HG02870 (cell line): ENCODE results near the gene CACNA1C.

Experiments used
- ATAC-seq: cut with Tn5 transposase; IDR thresholded peaks from one replicate; pipeline ENCODE4 v1.9.1; 2021; ENCODE audit warnings: mild to moderate bottlenecking, moderate library complexity; ENCODE audit not compliant: unreplicated experiment

CACNA1C gene

DNA sequence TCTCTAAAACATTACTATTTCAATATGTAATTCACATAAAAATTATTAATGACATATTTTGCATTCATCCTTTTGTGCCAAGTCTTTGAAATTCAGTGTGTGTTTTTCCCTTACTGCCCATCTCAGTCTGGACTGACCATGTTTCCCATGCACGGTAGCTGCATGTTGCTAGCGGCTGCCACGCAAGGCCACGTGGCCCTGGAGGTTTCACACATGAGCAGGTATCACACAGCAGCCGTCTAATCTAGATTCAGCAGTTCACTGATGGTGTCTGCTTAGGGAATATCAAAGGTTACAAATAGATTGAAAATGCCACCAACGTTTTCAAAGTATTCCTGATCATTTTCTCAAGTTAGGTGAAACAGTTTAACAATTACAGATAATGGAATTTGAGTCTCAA, 507.1 kb downstream of the CACNA1C start:
- no peak for ATAC-seq

DNA sequence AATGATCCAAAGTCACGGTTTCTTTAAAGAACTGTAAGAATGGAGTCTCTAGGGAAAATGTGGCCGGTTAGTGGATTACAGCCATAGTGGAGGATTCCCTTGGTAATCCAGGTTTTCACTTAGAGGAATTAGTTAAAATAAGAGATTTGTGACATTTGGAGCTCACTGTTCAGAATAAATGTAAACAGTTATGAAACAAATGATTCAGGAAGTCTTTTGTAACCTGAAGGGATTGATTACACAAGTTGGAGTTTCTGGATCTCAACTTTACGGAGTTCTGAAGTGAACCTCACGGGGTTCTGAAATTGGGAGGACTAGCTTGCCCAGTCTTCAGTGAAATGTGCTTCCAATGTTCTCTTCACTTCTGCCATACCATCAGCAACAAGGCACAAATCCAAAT, 507.6 kb downstream of the CACNA1C start:
- ATAC-seq: no peak

DNA sequence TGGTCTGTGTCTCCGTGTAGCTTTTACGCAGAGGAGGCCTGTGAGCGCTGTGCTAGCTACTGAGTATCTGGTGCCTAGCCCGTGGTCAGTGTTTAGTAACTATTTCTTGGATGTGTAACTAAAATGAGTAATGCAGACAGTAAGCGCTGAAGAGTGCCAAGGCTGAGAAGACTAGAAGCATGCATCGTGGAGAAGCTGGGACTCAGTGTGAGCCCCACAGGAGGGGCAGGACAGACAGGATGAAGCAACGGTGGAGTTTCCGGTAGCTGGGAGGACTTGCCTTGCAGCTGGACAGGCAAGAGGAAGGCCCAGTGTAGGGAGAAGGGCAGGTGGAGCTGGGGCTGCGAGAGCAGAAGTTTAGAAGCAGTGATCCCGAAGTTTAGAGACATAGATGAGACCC, 508.6 kb downstream of the CACNA1C start:
- ATAC-seq: no peak

DNA sequence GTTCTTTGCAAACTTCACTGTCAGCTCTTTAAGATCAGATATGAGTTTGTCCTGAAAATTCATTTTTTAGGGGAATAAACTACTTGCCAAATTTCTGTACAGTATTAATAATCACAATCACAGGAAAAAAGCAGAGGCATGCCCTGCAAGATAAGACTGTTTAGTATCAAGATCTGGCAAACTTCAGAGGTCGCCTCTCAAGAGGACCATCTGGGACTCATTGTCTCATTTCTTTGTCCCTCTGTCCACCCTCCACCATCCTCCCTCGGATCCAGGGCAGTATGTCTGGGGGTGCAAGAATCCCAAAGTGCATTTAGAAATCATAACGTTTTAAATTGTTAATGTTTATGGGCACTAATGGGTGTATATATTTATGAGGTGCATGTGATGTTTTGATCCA, 509.6 kb downstream of the CACNA1C start:
- ATAC-seq: no peak

DNA sequence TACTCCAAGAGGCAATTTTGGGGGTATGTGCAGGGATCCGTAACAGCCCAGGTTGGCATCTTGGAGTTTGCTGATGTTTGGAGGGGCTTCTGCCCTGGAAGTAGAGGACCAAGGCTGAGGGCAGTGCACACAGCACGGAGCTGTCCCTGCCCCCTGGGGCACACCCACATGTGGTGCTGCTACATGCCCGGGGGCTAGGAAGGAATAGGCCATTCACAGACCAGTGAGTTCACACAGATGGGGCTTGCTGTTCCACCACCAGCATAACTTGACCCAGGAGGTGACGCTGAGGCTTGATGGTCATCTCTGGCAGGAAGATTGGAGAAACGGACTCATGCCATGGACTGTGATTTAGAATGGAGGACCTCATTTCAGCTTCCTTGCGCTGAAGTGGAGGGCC, 510.9 kb downstream of the CACNA1C start:
- ATAC-seq: no peak

DNA sequence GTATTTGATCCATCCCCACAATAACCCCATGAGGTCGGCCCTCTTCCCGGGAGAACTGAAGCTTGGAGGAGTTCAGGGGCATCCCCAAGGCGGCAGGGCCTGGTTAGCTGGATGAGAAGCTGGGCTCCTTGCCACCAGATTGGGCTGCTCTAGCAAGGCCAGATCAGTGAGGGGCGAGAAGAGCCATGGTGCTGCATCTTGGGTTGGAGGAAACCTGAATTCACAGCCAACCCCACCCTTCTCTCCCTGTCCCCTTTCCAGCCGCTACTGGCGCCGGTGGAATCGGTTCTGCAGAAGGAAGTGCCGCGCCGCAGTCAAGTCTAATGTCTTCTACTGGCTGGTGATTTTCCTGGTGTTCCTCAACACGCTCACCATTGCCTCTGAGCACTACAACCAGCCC, 513.4 kb downstream of the CACNA1C start:
- ATAC-seq: no peak

DNA sequence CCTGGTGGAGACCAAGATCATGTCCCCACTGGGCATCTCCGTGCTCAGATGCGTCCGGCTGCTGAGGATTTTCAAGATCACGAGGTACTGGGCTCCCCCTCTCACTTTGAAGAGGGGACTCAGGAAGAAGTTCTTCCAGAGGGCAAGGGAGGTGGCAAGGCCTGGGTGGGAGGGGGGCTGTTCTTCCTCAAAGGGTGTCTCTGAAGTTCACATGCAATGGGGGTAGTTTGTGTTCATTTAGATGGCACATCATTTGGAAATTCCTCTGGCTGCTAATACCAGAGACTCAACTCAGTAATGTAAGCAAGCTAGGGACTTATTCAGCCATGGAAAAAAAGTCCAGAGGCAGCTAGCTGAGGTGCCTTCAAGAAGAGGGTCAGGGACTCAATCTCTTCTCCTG, 514.9 kb downstream of the CACNA1C start:
- ATAC-seq: no peak

DNA sequence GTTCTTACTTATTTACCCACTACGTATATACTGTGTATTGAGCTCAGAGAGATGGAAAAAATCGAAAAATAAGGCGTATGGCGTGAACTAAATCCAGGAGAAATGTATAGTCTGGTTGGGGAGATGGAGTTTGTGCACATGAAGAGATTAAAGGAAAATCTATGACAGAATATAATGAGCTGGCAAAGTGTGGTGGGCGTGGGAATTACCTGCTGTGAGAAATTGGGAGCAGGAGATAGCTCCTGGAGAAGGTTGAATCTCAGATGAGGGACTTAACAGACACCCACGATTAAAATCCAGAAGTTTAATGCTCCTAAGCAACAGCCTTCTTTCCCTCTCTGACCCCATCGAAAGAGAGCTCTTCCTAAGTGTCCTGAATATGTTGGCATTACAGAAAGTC, 517.8 kb downstream of the CACNA1C start:
- no peak for ATAC-seq

DNA sequence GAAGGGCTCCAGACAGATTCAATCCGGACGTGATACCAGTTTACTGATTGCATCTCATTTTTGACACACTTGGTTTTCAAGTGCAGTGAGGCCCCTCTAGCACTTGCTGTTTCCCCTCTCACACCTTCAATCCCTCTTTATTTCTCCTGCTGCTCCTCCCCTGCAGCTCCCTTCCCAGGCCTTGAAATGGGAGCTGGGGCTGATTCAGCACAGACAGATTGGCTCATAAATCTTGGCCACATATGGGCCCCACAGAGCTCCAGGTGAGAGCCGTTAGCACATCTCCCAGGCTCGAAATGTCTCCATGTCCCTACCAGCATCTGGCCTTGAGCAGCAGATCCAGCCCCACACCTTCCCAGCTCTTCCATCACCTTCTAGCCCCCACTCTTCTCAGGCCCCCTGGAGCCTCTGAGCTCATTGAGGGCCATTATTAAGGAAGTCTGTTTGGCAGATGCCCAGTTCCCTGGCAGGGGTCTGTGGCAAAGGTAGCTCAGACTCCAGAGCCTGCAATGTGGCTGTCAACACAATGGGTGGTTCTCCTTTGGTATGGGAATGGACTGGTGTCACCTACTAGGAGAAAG, 521.7 kb downstream of the CACNA1C start:
- ATAC-seq: no peak

DNA sequence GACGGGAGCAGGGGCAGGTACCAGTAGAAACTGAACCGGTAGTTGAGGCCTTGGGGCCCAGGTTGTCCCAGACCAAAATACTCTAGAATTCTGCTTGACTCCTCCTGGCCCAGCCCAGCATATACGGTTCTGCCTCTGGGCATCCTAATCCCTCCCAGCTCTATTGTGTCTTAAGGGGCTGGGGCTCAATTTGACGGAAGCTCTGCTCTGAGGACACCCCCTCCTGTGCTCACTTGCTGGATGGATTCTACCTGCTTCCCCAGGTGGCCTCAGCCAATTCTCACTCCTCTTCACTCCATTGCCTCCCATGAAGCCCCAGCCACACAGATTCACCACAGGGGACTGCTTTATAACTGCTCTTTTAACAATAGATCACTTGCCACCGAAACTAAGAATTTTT, 522.5 kb downstream of the CACNA1C start:
- no peak for ATAC-seq

DNA sequence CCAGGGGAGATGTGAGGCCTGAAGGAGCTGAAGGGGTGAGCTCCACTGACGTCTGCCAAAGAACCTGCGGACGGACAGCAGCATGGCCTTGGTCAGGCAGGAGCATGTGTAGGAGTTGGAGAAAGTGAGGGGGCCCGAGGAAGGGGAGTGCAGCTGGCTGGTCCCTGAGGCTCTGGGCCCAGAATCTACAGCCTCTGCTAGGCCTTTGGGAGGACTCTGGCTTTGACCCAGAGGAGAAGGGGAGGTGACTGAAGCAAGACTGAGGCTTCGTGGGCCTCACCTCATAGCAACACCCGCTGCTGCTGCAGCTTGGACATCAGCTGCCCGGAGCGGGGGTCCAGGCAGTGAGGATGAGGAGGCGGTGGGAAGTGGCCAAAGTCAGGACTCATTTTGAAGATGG, 525.4 kb downstream of the CACNA1C start:
- ATAC-seq: no peak

DNA sequence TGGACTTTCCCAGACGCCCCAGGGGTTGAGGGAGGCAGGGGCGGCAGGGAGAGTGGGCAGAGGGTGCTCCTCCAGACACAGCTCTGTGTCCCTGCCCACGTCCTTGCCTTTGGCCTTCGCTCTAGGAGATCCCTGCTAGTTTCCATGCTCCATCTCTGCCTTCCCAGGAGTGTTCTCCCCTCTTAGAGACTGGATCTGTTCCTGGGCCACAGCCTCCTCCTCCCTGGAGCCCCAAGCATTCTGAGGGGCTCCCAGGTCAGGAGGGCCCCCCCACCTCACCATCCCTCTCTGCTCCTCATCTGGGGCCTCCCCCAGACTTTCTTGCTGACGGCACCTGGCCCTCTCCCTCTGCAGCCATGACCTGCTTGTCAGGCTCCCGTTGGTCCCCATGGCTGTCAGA, 526.0 kb downstream of the CACNA1C start:
- ATAC-seq: no peak

DNA sequence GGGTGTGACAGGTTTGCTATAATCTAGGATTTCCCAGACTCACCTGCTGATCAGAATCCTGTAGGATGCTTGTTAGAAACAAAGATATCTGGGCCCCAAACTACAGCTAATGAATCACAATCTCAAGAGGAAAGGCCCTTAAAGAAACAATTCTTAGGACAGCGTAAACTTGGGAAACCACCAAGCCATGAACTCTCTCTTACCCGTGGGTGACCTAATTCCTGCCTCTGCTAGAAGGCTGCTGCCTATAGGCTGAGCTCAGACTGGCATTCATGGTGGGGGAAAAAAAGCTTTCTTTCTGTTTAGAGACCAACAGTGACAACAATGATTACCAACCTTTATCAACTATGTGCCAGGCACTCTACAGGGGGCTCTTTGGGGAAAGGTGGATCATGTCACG, 528.0 kb downstream of the CACNA1C start:
- no peak for ATAC-seq

DNA sequence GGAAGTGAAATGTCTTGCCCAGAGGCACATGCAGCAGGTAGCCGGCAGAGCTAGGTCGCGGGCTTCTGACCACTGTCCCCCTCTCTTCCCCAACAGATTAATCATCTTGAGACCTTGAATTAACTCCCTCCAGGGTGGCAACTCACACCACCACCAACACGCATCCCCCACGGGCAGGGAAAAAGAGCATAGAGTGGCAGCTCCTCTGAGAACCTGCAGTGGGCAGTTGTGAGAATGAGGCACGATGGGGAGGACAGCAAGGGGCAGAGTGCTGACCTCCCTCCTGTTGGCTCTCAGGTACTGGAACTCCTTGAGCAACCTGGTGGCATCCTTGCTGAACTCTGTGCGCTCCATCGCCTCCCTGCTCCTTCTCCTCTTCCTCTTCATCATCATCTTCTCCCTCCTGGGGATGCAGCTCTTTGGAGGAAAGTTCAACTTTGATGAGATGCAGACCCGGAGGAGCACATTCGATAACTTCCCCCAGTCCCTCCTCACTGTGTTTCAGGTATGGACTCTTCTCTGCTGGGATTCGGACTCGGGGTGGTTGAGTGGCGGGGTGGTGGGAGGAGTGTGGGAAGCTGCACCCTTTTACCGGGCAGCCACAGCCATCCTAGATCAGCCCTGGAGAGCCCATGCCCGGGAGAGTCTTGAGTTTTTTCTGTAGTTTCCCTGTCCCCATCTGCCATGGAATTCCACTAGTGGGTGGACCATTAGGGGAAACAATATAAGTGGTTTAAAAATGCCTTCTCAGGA, 528.7 kb downstream of the CACNA1C start:
- no peak for ATAC-seq

DNA sequence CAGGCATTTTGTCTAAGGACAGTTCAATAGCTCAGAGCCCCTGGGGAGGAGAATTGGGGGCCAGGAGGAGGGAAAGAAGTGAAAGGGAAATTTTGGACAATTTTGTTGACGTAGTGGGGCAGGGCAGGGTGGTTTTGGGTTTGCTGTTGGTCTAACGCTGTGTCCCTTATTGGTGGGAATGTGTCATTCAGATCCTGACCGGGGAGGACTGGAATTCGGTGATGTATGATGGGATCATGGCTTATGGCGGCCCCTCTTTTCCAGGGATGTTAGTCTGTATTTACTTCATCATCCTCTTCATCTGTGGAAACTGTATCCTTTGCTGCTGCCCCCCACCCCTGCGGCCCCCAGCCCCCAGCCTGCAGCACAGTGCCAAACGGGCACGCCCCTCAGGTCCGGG, 529.8 kb downstream of the CACNA1C start:
- ATAC-seq: no peak

DNA sequence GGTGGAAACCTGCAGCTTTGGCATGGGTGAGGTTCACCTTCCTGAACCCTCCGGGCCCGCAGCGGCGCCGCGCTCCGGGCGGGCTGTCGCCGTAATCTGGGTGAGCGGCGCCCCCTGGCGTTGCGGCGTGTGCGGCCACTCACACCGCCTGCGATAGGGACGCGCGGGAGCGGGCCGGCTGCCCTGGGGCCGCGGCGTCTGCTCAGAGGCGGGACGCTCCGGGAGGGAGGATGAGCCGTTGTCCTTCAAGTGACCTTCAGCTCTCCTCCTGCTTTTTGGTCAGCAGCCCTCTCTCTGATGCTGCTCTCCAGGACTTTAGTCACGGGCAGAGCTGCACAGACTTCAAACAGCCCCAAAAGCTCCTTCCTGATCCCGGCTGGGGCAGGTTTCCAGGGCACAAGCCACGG, 530.3 kb downstream of the CACNA1C start:
- ATAC-seq: no peak

DNA sequence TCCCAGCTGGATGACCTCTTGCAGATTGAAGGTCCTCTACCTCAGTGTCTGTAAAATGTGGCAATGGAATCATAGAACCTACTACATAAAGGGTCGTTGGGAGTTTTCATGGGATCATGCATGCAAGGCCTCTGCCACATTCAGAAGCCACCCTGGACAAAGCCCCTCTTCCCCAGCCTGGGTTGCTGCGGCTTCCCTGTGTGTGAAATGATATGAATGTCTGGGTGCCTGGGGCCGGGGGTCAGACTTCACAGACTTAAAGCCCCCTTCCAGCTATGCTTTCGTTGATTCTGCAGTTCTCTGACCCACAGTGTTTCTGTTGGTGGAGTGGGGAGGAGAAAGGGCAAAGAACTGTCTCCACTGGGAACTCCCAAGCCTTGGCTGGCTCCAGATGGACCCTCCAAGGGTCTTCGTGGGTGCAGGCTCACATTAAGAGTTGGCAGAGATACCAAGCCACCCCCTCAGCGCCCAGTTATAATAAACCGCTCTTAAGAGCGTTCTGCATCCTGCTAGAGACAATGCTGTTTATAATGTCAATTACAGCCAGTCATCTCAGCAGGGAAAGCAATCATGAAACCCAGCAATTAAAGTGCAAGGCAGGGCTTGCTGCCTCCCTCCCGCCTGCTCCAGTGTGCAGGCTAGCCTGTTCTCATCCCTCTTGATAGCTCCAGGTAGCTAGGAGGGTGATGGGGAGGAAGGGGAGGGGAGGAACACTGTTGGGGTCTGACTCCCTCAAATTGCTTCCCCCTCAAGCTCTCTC, 531.0 kb downstream of the CACNA1C start:
- no peak for ATAC-seq

DNA sequence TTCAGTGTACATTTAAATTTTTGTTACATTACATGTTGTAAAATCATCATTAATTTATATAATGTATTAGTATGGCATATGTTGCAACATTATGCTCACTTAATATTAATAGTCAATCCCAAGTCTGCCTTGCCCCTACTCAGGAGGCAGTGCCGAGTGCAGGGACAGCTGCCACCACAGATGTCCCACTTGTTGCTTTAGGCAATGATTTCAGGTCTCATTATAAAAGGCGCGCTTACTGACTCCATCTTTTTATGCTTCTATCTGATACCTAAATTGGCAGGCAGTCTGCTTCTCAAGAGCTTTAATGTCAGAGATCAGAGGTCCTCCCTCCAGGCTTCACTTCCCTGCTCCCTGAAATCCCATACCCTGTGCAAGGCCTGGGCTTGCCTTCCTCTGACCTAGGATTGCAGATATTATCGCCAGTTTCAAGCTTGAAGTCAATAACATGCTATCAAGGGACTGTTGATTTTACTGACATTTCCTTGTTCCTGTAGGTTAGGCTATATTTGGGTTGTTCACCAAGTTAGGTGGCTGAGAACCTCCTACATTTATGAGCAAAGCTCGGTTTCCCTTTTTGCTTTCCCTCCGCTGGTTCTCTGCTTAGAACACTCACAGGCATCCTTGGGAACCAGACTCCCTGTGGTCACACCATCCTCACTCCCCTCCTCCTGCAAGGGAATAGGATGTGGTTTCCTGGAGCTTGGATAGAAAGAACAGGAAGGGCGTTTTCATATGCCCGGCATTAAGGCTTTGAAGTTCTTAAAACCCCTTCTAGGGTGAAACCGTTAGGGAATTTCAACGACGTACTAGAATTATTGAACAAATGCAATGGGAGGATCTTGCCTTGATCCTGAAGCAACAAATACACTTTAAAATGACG, 533.6 kb downstream of the CACNA1C start:
- no peak for ATAC-seq

DNA sequence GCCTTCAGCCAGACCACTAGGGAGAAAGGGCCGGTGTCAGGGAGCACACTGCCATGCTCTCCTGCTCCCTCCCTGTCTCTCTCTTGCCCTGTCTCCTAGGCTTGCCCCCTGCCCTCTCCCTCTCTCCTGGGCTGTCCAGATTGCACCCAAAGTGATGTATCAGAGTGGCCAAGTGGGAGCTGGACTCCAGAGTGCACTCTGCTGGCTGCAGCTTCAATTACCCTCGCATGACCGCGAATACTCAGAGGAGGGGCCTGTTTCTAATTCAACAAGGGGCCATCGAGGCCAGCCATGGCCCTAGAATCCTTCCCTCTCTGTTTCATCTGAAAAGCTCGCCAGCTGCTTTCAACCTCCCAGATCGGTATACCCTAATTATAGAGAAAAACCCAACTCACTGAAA, 535.6 kb downstream of the CACNA1C start:
- ATAC-seq: no peak

DNA sequence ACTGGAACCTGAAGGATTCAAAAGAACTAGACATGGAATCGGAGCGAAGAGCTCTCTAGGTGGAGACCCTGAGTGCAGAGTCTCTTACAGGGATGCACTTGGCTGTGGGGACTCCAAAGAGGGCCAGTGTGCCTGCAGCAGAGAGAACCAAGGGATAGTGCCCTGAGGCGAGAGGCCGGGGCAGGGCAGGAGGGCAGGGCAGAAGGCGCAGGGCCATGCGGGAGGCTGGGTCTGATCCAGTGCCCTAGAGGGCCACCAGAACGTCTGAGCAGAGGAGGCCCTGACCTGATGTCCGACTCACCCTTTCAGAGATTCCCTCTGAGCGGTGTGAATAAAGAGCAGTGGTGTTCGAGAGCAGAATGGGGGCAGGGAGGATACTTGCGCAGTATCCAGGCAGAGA, 536.6 kb downstream of the CACNA1C start:
- no peak for ATAC-seq

DNA sequence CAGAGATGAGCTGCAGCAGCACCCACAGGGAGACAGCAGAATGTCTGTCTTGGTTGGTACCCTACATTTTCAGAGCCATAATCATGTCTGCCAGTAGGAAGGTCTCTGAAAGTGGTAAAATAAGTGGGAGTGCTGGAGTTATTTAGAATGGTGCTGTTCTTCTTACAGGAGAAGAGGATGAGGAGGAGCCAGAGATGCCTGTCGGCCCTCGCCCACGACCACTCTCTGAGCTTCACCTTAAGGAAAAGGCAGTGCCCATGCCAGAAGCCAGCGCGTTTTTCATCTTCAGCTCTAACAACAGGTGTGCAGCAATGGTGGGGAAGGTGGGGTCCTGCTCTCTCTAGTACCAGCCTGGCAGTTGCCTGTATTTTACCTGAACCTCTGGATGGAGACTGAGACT, 540.3 kb downstream of the CACNA1C start:
- ATAC-seq: no peak
